Tibial nerve (tissue), 4 donors: ENCODE measurements around the gene CDHR3. TPM values are rescaled to one million over a fixed set of nuclear protein-coding genes. Genes with fewer than 3 reads are reported as not detected.
"Not testable (repeated sequence)": the region's sequence is repeated elsewhere in the genome, so short reads cannot be mapped to it uniquely, and the experiment has no call there.

Experiments used
- DNase-seq, 2 donors: peaks; one replicate each; pipeline ENCODE4 v3.0.0-alpha.2; 2019; ENCODE audit warnings: low spot score in 2 of 2
- H3K27ac ChIP-seq, 4 donors: fragments of 200-600 bp; sonication (generic) in 3 of 4; one replicate each; pipeline ENCODE4 v1.5.1; 2017 to 2019; ENCODE audit warnings: mild to moderate bottlenecking in 1 of 4
- H3K27me3 ChIP-seq, 2 donors: fragments of 200-600 bp; sonication (generic) in 1 of 2; one replicate each; pipeline versions ENCODE4 v1.5.1 to v1.6.0; 2017 to 2019
- H3K36me3 ChIP-seq, 3 donors: fragments of 200-600 bp; sonication (generic); one replicate each; pipeline ENCODE4 v1.5.1; 2018 to 2019
- H3K4me1 ChIP-seq, 4 donors: fragments of 200-600 bp; sonication (generic) in 3 of 4; one replicate each; pipeline ENCODE4 v1.5.1; 2017 to 2019
- H3K4me3 ChIP-seq, 4 donors: fragments of 200-600 bp; sonication (generic) in 3 of 4; one replicate each; pipeline ENCODE4 v1.5.1; 2017 to 2019; ENCODE audit warnings: mild to moderate bottlenecking in 1 of 4, moderate library complexity in 1 of 4
- H3K9me3 ChIP-seq, 4 donors: fragments of 200-600 bp; sonication (generic) in 3 of 4; one replicate each; pipeline ENCODE4 v1.5.1; 2017 to 2019
- EP300 ChIP-seq, 2 donors: sonication (generic); formaldehyde crosslinking; IDR thresholded peaks; one replicate each; pipeline ENCODE4 v1.6.1; 2017; ENCODE audit warnings: antibody characterized with exemption in 2 of 2, mild to moderate bottlenecking in 1 of 2
- POLR2A ChIP-seq, 2 donors: fragments of 450-650 bp; IDR thresholded peaks; one replicate each; pipeline ENCODE4 v1.6.1; 2017; ENCODE audit warnings: antibody characterized with exemption in 2 of 2, mild to moderate bottlenecking in 2 of 2, moderate library complexity in 2 of 2
- WGBS, 2 donors: methylation state at CpG; one replicate each; pipeline ENCODE4 v1.1.5; 2018; 5-methylcytosine and 5-hydroxymethylcytosine counted together
- total RNA-seq, 4 donors: library from RNA; depleted of rRNA; stranded (reverse); fragments of >200 nt; gene quantifications; one replicate each; pipeline ENCODE4 v1.1.0, GENCODE V29; 2016
- TF ChIP-seq, protein P1 (sequence below), 5 experiments: fragments of 200-600 bp in 3 of 5; fragments of 450-650 bp in 2 of 5; sonication (generic) in 3 of 5; IDR thresholded peaks; one replicate each; pipeline ENCODE4 v1.5.1; 2016 to 2019; ENCODE audit warnings: antibody characterized with exemption in 5 of 5, mild to moderate bottlenecking in 3 of 5, moderate library complexity in 2 of 5

The CDHR3 gene
- total RNA-seq, 4 donors from 2014 or later = 6.1 to 18.2 (median 10.5) TPM

DNA sequence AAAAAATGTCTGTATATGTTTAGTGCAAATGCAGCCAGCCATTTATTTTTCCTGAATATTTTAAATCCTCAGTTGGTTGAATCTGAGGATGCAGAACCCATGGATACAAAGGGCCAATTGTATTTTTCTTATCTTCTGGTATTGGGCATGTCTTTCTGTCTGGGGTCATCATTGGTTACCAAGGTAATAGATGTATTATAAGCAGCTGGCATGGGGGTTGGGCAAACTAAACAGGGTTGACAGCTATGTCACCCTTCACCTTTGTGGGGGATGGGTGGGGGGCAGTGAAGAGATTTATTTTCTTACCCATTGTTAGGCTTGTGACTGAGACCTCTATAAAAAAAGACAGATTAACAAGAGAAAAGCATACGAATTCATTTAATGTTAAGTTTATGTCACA is 38.8 kb downstream of the CDHR3 start:
- H3K4me3 ChIP-seq = no peak overlapping the region
- peaks cover 0 to 8% (median 0%) of the 10 kb centered on the region in 3 donors for H3K36me3 ChIP-seq
- TF ChIP-seq EP300 (IDR thresholded peaks at IDR 0.05) (no peak), POLR2A (IDR thresholded peaks at IDR 0.05) (no peak)
- TF ChIP-seq, protein P1, sequence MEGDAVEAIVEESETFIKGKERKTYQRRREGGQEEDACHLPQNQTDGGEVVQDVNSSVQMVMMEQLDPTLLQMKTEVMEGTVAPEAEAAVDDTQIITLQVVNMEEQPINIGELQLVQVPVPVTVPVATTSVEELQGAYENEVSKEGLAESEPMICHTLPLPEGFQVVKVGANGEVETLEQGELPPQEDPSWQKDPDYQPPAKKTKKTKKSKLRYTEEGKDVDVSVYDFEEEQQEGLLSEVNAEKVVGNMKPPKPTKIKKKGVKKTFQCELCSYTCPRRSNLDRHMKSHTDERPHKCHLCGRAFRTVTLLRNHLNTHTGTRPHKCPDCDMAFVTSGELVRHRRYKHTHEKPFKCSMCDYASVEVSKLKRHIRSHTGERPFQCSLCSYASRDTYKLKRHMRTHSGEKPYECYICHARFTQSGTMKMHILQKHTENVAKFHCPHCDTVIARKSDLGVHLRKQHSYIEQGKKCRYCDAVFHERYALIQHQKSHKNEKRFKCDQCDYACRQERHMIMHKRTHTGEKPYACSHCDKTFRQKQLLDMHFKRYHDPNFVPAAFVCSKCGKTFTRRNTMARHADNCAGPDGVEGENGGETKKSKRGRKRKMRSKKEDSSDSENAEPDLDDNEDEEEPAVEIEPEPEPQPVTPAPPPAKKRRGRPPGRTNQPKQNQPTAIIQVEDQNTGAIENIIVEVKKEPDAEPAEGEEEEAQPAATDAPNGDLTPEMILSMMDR (IDR thresholded peaks at IDR 0.05) = no peak
- DNase-seq = no peak
- H3K9me3 ChIP-seq = peaks cover 0 to 14% (median 0%) of the 10 kb centered on the region in 4 donors
- H3K4me1 ChIP-seq = peaks cover 0 to 9% (median 0%) of the 10 kb centered on the region in 4 donors
- 40 to 63% methylated on average over 1 of the region's 1 CpG for WGBS, 2 donors
- H3K27me3 ChIP-seq = no peaks in the 10 kb centered on the region
- H3K27ac ChIP-seq = no peak overlapping the region

GRCh38 chr7:106003525-106004064 is 40.5 kb downstream of the CDHR3 start:
- peaks cover 0 to 11% (median 0%) of the 10 kb centered on the region in 3 donors for H3K36me3 ChIP-seq
- H3K9me3 ChIP-seq = peaks cover 0 to 18% (median 0%) of the 10 kb centered on the region in 4 donors
- 90 to 94% methylated on average over 5 of the region's 5 CpGs for WGBS, 2 donors
- no peak for TF ChIP-seq EP300 (IDR thresholded peaks at IDR 0.05)
- DNase-seq = no peak
- H3K27ac ChIP-seq = no peak overlapping the region
- H3K27me3 ChIP-seq = no peaks in the 10 kb centered on the region
- no peak overlapping the region for H3K4me3 ChIP-seq
- H3K4me1 ChIP-seq = no peaks in the 10 kb centered on the region

- Histone ChIP-seq H3K4me1 (peaks cover 0 to 23% (median 9%) of the 10 kb centered on the region in 4 donors), H3K36me3 (peaks cover 0 to 11% (median 0%) of the 10 kb centered on the region in 3 donors), H3K27me3 (no peaks in the 10 kb centered on the region), H3K4me3 (no peak overlapping the region), H3K27ac (no peak overlapping the region), H3K9me3 (peaks cover 0 to 18% (median 0%) of the 10 kb centered on the region in 4 donors)
- DNase-seq = no peak
- WGBS, 2 donors = 86 to 94% methylated on average over 5 of the region's 5 CpGs
- TF ChIP-seq, protein P1 (IDR thresholded peaks at IDR 0.05) = no peak
Observed at GRCh38 chr7:106006906-106007305, 43.8 kb downstream of the CDHR3 start.

DNA sequence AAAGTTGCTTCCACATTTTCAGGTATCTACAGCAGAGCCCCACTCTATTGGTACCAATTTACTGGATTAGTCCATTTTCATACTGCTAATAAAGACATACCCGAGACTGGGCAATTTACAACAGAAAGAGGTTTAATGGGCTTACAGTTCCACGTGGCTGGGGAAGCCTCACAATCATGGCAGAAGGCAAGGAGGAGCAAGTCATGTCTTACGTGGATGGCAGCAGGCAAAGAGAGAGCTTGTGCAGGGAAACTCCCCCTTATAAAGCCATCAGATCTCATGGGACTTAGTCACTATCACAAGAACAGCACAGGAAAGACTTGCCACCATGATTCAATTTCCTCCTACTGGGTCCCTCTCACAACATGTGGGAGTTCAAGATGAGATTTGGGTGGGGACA is 44.7 kb downstream of the CDHR3 start:
- H3K4me3 ChIP-seq, DNase-seq, H3K27me3 ChIP-seq, H3K27ac ChIP-seq: not testable (repeated sequence)
- peaks cover 0 to 18% (median 0%) of the 10 kb centered on the region in 4 donors for H3K9me3 ChIP-seq
- peaks cover 0 to 11% (median 0%) of the 10 kb centered on the region in 3 donors for H3K36me3 ChIP-seq
- H3K4me1 ChIP-seq = peaks cover 0 to 23% (median 9%) of the 10 kb centered on the region in 4 donors
- WGBS, 2 donors = 84 to 93% methylated on average over 3 of the region's 3 CpGs

DNA sequence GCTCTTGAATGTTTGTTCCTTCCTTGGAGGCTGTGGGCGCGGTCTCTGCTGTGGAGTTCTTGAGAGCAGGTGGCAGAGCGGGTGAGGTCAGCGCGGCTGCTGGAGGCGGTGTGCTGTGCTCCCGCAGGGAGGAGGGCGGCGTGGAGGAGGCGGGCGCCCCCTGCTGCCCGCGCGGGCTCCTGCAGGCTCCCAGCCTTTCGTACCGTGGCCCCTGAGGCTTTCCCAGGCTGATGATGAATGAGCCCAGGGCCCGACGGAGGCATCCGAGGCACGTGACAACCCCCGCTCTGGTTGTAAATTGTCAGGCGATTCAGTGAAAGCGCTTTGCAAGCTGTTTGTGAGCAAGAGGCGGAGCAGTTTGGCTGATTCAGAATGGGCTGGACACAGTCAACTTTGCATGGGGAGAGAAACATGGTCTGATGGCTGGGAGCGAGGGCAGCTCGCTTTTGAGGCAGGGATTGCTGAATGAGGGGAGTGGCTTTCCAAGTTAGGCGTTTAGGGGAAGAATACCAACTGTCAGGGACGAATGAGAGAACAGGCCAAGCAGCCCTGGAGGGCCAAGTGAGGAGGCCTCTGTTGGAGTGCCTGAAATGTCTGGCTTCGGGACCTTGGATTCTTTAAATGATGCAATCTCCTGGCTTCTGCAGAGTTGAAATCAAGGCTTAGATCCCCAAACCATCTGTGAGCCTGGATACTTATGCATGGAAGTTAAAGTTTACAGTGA is 46.6 kb downstream of the CDHR3 start:
- H3K27me3 ChIP-seq = no peaks in the 10 kb centered on the region
- no peak overlapping the region for H3K4me3 ChIP-seq
- DNase-seq = peak; percentile 47 to 64
- peaks cover 0 to 23% (median 9%) of the 10 kb centered on the region in 4 donors for H3K4me1 ChIP-seq
- 5 to 8% methylated on average over 29 of the region's 29 CpGs for WGBS, 2 donors
- TF ChIP-seq POLR2A (IDR thresholded peaks at IDR 0.05) (no peak), EP300 (IDR thresholded peaks at IDR 0.05) (peak; percentile 23 to 71)
- TF ChIP-seq, protein P1 (IDR thresholded peaks at IDR 0.05) = peak; percentile 85 to 94 (median 90)
- H3K9me3 ChIP-seq = peaks cover 0 to 18% (median 0%) of the 10 kb centered on the region in 4 donors
- peak overlapping the region in 2 of 4 donors; percentile 18 to 30 for H3K27ac ChIP-seq
- peaks cover 0 to 11% (median 0%) of the 10 kb centered on the region in 3 donors for H3K36me3 ChIP-seq

DNA sequence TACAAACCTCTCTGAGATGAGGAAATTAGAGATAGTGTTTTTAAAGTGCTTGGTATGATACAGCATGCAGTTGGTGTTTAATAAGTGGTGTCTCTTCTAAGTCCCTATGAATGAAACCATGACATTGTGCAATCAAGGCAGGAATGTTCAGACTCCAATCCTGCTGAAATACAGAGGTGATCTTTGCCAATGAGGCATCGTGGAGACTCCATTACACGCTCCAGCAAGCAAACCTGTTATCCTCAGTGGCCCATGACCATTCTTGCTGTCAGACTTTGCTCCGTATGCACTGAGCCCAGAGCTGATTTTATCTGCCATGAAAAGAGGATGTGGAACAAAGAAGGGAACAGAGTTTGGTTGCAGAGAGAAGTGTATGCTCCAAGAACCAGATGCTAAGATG is 47.3 kb downstream of the CDHR3 start:
- peaks cover 0 to 18% (median 0%) of the 10 kb centered on the region in 4 donors for H3K9me3 ChIP-seq
- no peak for DNase-seq
- TF ChIP-seq, protein P1 (IDR thresholded peaks at IDR 0.05) = no peak
- no peak for TF ChIP-seq POLR2A (IDR thresholded peaks at IDR 0.05)
- TF ChIP-seq EP300 (IDR thresholded peaks at IDR 0.05) = no peak
- H3K36me3 ChIP-seq = peaks cover 0 to 11% (median 0%) of the 10 kb centered on the region in 3 donors
- no peaks in the 10 kb centered on the region for H3K27me3 ChIP-seq
- no peak overlapping the region for H3K27ac ChIP-seq
- peaks cover 0 to 23% (median 9%) of the 10 kb centered on the region in 4 donors for H3K4me1 ChIP-seq
- no peak overlapping the region for H3K4me3 ChIP-seq
- WGBS, 2 donors = 68 to 78% methylated on average over 3 of the region's 3 CpGs
